HG03520 (cell line): ENCODE data around the gene ST6GALNAC6.

Experiments
- ATAC-seq: cut with Tn5 transposase; IDR thresholded peaks from one replicate; pipeline ENCODE4 v1.9.1; 2021; ENCODE audit warnings: mild to moderate bottlenecking, moderate library complexity; ENCODE audit not compliant: unreplicated experiment

ST6GALNAC6 gene

DNA sequence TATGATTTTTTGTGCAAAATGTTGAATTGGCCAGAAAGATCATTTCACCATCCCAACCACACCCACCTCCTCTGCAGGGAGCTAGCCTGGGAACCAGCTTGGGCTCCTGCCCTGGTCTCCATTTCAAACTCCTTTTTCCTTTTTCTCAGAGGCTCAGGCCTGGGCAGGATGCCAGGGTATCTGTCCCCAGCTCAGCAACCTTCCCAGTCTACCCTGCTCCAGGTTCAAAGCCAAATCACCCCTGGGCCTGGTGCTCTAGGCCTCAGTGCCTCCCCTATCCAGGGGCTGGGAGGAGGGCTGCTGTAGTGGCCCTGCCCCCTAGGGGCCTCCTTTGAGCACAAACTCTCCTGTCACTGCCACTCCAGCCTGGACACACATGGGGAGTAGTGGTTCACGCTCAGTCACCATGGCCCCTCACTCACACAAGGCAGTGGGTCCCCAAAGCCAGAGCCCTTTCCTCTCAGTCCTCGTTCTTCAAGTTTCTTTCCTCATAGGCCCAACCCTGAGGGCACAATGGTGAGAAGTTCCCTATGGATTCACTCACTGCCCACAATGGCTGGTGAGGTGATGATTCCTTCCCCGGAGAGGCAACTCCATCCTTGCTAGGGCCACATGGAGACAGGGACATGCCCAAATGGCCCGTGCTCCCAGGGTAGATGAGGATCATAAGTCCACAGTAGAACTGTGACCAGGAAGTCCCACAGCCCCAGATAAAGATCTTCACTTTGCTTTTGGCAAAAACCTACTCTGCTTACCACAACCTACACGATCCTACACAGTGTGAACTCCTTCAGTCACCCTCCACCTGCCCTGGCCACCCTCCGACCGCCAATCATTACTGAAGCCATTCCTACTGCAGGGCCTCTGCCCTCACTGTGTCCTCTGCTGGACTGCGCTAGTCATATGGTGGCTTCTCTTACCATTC is 19.0 kb upstream of the ST6GALNAC6 start:
- no peak for ATAC-seq

DNA sequence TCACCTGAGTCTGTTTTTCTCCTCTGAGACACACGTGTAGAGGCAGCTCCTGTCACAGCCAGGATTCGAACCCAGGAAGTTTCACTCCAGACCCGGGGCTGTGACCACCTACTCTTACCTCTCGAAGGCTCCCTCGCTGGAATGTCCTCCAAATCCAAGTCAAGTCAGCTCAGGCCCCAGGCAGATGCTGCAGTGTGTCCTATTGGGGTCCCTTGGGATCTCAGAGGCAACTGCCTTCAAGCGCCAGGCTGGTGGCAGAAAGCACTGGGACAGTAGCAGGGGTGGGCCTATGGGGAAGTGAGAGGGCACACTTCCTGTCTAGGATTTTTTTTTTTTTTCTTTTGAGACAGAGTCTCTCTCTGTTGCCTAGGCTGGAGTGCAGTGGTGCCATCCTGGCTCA is 18.2 kb upstream of the ST6GALNAC6 start:
- ATAC-seq = no peak

DNA sequence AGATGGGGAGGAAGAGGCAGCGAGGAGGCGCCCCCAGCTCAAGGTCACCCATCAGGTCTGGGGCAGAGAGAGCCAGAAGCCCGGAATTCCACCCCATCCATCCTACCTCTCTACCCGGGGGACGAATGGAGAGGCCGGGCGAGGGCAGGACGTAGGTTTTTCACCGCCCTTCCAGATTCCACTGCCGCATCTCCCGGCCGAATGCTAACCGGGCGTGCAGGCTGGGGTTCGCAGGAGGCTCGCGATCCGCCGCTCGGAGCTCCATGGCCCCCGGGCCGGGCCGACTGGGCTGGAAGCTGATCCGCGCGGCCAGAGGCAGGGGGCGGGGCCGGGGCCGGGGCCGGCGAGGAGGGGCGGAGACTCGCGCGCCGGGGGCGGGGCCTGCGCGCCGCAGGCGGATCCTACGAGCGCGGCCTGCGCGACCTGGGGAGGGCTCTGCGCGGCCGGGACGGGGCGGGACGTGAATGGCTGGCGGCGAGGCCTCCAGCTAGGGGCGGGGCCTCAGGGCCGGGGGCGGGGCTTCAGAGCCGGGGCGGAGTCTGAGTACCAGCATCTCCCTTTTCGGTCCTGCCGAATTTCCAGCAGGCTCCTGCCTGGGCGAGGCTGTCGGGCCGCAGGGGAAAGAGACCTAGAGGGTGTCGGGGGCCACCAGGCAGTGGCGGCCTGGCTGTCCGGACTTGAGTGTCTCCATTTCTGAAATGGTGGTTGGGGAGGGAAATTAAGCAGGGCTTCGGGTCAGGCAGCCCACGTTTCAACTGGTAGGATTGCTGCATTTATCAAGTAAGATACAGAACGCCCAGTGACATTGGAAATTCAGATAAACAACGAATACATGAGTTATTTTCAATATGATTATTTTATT is 17.5 kb upstream of the ST6GALNAC6 start, which contains the start of gene ST6GALNAC4:
ST6GALNAC4 (minus strand) TSS at position 322 of the 862 bp plus-strand sequence. CDS start 622 bp downstream, outside the sequence.
- ATAC-seq = peak; percentile 77

GRCh38 chr9:127915801-127916719 is 16.7 kb upstream of the ST6GALNAC6 start:
- no peak for ATAC-seq

DNA sequence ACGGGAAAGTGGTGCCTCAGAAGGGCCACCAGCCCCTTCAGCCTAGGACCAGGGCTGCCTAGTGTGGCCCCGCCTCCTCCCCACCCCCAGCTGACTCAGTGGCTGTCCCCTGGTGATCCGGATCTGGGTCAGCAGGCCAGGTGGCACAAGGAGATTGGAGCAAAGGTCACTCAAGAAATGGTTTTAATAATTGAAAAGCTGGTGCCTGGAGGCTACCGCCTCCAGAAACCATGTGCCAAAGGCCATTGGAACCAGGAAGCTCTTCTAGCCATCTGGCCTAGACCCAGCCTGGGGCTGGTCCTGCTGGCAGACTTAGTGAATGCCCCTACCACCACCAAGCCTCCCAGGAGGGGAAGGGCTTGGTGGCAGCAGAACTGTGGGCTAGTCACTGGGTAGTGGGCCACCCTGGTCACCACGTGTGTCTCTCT is 15.9 kb upstream of the ST6GALNAC6 start:
- no peak for ATAC-seq

- ATAC-seq = no peak
Measured at GRCh38 chr9:127913682-127914081, 14.3 kb upstream of the ST6GALNAC6 start.

- ATAC-seq = no peak
Measured at GRCh38 chr9:127912882-127913281, 13.5 kb upstream of the ST6GALNAC6 start.

DNA sequence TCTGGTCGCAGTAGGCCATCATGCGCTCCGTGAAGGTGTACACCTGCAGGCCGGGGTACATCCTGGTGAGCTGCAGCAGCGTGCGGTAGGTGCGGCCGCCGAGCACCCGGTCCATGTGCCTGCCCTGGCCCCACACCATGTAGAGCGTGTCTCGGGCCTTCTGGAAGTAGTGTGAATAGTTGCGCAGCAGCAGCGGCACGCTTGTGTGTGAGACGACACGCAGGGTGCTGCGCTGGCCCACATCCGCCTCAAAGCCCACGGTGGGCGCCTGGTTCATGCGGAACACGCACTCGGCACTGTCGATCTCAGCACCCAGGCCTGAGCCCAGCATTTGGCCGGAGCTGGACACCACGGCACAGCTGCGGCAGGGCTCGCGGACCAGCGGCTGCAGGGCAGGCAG is 12.9 kb upstream of the ST6GALNAC6 start:
- ATAC-seq = no peak

DNA sequence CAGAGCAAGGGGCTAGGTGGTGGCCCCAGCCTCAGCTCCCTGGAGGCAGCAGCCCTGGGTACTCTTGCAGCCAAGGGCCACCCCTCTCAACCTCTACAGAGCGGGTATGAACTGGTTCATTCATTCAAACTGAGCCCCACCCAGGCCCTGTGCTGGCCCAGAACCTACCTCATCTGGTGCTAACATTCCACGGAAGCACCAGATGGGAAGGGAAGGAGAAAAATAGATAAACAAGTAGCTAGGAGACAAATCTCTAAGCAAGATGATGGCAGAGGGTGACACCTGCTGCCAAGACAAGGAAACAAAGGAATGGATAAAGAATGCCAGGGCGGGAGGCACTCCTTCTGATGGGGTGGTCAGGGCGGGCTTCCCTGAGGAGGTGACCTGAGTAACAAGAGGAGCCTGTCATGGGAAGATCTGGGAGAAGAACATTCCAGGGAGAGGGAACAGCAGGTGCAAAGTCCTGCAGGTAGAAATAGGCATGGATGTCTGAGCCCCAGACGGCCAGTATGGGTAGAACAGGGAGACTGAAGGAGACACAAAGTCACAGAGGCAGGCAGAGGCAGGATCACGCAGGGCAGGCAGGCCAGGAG is 11.3 kb upstream of the ST6GALNAC6 start:
- no peak for ATAC-seq

DNA sequence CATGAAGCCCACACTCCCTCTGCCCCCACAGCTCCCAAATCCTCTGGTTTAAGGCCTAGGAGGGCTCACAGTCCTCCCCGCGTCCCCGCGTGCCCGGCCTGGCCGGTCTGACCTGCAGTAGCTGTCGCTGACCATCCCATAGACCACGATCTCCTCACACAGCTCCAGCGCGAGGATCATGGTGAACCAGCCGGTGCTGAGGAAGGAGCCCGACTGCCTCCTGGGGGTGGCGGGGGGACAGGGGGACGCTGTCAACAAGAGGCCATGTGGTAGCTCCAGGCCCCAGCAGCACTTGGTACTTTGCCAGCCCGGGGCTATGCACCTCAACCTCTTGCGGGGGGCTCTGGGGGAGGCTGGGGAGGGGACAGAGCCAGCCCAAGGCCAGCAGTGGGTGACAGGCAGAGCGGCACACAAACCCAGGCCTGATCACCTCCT is 10.5 kb upstream of the ST6GALNAC6 start:
- ATAC-seq = no peak

DNA sequence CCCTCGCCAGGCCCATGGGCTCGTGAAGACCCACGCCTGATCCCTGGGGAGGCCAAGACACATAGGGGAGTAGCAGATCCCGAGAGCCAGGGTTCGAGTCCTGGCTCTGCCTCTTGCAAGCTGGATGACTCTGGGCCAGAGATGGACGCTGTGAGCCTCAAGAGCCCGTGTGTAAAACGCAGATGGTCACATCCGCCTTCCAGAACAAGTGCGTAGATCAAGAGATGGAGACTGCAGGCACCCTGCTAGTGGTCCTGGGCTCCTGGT is 9.2 kb upstream of the ST6GALNAC6 start:
- ATAC-seq = no peak

DNA sequence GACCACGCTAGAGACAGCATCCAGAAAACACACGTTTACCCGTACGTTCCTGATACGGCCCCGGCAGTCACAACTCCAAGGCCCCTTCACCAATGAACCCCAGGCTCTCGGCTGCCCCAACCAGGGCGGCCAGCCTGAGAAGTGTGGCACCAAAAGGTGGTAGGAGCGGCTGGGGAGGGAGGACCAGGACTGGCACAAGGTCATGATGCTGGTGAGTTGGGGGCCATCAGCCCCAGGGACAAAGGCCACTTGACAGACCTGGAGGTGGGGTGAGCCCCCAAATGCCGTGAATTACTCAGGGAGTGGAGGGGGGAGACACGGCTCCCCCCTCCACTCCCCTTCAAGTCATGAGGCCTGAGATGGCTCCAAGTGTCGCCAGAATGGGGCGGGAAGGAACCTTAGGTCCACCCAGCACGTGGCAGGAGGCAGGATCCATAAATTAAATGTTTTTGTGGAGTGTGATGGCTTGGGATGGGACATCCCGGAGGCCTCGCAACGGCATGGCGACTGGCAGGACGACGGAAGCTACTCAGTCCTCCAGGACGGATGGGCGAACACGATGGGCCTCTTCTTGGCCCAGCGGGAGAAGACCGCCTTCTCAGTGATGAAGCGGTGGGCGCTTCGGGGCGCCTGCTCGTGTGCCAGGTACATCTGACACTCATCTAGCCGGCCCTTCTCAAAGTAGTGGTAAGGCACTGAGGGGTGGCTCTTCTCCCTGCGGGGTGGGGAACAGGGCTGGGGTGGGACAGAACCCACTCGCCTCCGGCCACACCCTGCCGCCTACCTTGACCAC is 8.7 kb upstream of the ST6GALNAC6 start:
- ATAC-seq = no peak

GRCh38 chr9:127905788-127906191 is 6.4 kb upstream of the ST6GALNAC6 start:
- no peak for ATAC-seq

GRCh38 chr9:127905004-127905728 is 5.8 kb upstream of the ST6GALNAC6 start:
- no peak for ATAC-seq

GRCh38 chr9:127904561-127905003 is 5.2 kb upstream of the ST6GALNAC6 start:
- no peak for ATAC-seq

DNA sequence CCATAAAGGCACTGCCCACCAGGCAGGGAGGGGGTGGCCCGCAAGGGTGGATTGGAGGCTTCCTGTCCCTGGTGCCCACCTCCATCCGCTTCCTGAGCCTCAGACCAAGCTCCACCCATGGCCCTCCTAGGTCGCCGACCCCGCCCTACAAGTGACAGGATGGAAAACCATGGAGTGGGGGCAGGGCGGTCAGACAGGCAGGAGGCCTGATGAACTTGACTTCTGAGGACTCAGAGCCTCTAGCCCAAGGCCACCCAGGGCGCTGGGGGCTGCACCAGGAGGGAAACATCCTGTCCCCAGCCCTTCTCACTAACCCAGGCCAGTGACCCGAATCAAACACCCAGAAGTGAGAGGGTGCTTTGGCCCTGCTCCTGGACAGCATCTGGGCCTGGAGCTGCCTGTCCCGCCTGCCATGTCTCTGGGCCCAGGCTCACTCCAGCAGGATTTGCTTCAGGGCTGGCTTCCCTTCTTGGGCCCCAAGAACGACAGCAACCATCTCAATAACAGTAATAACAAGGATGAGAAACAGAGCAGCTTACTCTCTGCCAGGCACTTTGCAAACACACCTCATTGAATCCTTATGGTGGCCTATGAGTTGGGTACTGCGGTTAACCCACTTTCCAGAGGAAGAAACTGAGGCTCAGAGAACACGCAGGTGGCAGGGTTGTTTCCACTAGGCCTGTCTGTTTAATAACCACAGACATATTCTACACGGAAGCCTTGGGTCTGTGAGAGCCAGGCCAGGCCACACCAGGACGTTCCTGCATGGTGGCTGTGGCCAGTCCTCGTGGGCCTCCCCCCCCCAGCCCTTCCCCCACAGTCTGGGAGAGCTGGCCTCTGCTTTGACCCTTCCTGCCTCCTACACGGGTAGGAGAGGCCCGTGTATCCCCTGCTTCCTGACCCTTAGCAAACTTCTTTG is 4.4 kb upstream of the ST6GALNAC6 start:
- ATAC-seq = no peak

DNA sequence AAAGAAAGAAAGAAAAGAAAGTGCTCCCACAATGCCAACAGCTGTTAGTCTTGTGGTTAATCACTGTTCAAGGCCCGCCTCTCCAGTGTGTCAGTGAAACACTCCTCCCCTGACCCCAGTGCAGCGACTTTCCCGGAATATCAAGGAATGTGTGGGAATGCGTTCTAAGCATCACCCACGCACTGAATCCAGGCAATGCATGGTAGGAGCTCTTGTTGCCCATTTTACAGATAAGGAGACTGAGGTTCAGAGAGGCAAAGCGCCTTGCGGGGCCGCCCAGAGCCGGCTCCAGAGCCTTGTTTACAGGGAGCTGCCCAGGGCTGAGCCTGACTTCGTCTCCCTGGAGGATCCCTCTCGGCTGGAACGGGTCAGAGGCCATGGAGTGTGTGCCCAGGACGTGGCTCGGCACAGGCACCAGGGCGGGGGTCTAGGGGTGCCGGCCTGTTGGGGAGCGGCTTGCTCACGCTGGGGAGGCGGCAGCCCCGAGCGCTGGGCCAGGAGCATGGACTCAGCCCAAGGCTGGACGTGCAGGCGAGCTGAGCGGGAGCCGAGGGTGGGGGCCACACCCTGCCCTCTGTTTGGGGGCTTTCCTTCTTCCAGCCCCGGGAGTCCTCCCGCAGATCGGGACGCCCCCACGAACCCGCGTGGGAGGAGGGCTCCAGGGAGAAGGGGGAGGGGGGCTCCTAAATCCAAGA is 823 bp downstream of the ST6GALNAC6 start:
- no peak for ATAC-seq
